ENCODE results near the gene MTG2.

GRCh38 chr20:62197311-62197710 is 14.5 kb downstream of the MTG2 start:
- TF ChIP-seq CTCF (IDR thresholded peaks at IDR 0.05; ENCODE audit: insufficient read depth, low read depth, low read length) (no peak), EZH2 (IDR thresholded peaks at IDR 0.05; ENCODE audit: insufficient read depth, low read length) (no peak)

Data from astrocyte (in vitro differentiated cells and primary cell).